ENCODE data around the gene PATZ1. TPM values are rescaled to one million over a fixed set of nuclear protein-coding genes. Genes with fewer than 3 reads are reported as not detected.

PATZ1 gene
- total and polyA plus RNA-seq, 2 experiments from 2014 or later: 23.2 to 56.8 TPM

GRCh38 chr22:31345331-31346254, 553 bp downstream of the PATZ1 start:
- Histone ChIP-seq H3K4me3 (peak overlapping the region; percentile 95), H3K9me2 (ENCODE audit: insufficient read depth) (no peaks in the 10 kb centered on the region), H4K20me1 (replicated peaks; ENCODE audit: insufficient read depth) (peaks cover 5% of the 10 kb centered on the region; the same call in 1 of the 2 replicates), H3K4me2 (peak overlapping the region; percentile 88), H3F3A (replicated peaks; ENCODE audit: low read depth) (peaks cover 18% of the 10 kb centered on the region), H3K79me2 (replicated peaks; ENCODE audit: insufficient read depth) (peaks cover 41% of the 10 kb centered on the region), H2AFZ (no peak overlapping the region), H3K36me3 (ENCODE audit: insufficient read depth) (0 out of 2 replicates have a peak, but pooled peaks cover 3% of the 10 kb centered on the region), H3K27me3 (ENCODE audit: insufficient read depth) (no peaks in the 10 kb centered on the region), H3K27ac (ENCODE audit: low read depth) (peak overlapping the region; percentile 89; the same call in 1 of the 2 replicates), H3K4me1 (ENCODE audit: insufficient read depth) (peaks cover 24% of the 10 kb centered on the region)
- Mint-ChIP-seq H3K27me3 (ENCODE audit: insufficient read depth, low read depth, poor library complexity) (peaks cover 24% of the 10 kb centered on the region), H3K4me1 (peaks cover 50% of the 10 kb centered on the region), H3K4me3 (peak overlapping the region; percentile 88), H3K9me3 (no peaks in the 10 kb centered on the region), H3K36me3 (ENCODE audit: low read depth) (peaks cover 50% of the 10 kb centered on the region), H3K27ac (peak overlapping the region; percentile 78)
- ATAC-seq (peak; percentile 9), DNase-seq (ENCODE audit: low spot score) (peak; percentile 95)
- no peak for TF ChIP-seq JUNB (IDR thresholded peaks at IDR 0.05; ENCODE audit: unreplicated experiment)
- TF ChIP-seq ZNF114 (CRISPR knock-in tag; IDR thresholded peaks at IDR 0.05): no peak
- peak; percentile 20; the same call in 1 of the 2 replicates for TF ChIP-seq ETS1 (IDR thresholded peaks at IDR 0.05)
- no peak for TF ChIP-seq ZNF462 (CRISPR knock-in tag; IDR thresholded peaks at IDR 0.05)
- no peak for TF ChIP-seq EZH2phosphoT487 (IDR thresholded peaks at IDR 0.05; ENCODE audit: unreplicated experiment)
- no peak for TF ChIP-seq STAT1 (IDR thresholded peaks at IDR 0.05; ENCODE audit: unreplicated experiment)
- no peak for TF ChIP-seq NANOG (IDR thresholded peaks at IDR 0.05; ENCODE audit: borderline replicate concordance)
- peak; percentile 62 to 85 for TF ChIP-seq CTCF (conservative IDR thresholded peaks at IDR 0.05; ENCODE audit: low read depth in 2 of 2)
- TF ChIP-seq EZH2 (IDR thresholded peaks at IDR 0.05; ENCODE audit: low read depth, unreplicated experiment): no peak
- peak; percentile 55 for TF ChIP-seq POLR2AphosphoS5 (IDR thresholded peaks at IDR 0.05; ENCODE audit: low read depth)
- TF ChIP-seq CREB1 (CRISPR knock-in tag; IDR thresholded peaks at IDR 0.05; ENCODE audit: low read depth): 0 out of 2 replicates have a peak, but pooled peaks have one; percentile 40
- no peak for TF ChIP-seq ZNF331 (CRISPR knock-in tag; IDR thresholded peaks at IDR 0.05; ENCODE audit: low read depth)
- no peak for TF ChIP-seq REST (IDR thresholded peaks at IDR 0.05; ENCODE audit: unreplicated experiment)

All from GM23338 (cell line).